Stimulated activated CD8-positive, alpha-beta memory T cell treated with anti-CD3 and anti-CD28 coated beads, Interleukin-4, amount 100 ng/mL, for 48 hours (primary cell): ENCODE measurements around the gene SETD4.
"Not testable (repeated sequence)": the region's sequence is repeated elsewhere in the genome, so short reads cannot be mapped to it uniquely, and the experiment has no call there.

ENCODE experiments used
- DNase-seq: peaks from one replicate; pipeline ENCODE4 v3.0.0-alpha.2; 2020

Gene SETD4

DNA sequence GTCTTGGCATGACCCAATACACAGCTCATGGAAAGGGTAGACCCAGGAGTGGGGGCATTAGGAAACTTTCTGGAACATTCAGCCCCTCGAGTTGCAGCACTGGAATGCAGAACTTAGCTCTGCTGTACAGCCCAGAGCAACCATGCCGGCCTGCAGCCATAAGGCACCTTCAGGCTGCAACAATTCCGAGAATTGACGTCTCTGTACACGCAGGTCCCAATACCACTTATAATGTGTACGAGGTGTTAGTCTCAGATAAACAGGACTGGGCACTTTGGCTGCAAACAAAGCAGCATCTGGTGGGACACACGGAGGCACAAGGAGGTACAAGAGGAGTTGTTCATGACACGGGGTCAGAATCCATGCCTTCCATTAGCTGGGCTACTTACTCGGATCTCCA is 17.4 kb upstream of the SETD4 start:
- DNase-seq = no peak

DNA sequence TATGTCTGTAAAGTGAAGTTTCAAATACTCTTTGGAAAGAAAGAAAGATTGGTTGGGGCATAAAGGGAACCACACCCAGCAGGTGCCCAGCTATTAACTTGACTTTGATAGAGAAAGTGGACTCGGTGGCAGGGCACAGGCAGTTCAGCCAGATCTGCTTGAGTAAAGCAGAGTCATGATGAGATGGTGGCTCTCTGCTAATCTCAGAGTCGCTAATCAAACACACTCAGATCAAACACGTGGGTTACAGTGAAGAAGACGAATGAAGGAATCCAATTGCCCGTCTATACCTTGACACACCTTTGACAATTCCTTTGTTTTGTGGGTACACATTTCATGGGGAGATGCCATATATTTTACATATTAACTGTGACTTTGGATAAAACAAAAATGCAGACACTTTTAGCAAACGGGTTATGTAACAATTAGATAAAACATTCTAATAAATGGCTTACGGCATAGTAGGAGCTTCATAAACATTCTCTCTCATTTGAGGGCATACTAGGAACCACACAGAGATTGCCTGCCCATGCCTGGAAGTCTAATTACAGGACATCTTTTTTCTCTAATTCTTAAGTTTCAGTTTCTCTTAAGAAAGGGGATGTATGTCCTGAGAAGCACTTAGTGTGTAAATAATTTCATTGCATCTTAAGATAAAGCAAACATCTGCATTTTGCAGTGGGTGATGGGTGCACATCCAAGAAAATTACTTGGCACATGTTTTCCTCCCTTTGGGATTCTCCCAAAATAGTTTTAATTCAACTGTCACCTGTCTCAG is 16.7 kb upstream of the SETD4 start:
- no peak for DNase-seq

DNA sequence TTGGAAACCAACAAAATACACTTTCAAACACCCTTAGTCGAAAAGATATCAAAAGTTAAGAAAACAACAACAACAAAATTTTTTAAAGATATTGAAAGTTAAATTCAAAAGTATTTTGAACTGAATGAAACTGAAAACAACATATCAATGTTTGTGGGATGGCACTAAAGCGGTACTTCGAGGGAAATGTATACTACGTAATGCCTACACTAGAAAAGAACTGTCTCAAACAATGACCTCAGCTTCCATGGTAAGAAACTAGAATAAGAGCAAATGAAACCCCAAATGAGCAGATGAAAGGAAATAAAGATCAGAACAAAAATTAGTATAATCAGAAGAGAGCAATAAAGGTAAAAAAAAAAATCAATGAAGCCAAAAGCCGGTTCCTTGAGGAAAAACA is 15.6 kb upstream of the SETD4 start:
- DNase-seq = no peak

DNA sequence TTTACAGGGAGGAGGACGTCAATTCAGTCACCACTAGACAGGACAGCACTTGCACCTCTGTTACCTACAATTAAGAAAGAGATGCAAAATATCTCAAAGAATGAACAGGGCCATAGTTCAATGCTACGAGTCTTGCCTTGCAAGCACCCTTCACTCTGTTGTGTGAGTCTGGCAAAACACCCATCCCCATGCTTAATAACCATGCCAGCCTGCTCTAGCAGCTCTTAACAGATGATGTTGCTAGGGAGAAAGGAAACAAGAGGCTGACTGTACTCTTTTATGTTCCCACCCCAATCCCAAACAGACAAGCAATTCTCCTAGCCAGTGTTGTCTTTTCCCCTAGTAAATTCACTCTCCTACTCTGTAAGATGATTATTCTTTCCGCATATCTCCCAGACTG is 14.8 kb upstream of the SETD4 start:
- no peak for DNase-seq

DNA sequence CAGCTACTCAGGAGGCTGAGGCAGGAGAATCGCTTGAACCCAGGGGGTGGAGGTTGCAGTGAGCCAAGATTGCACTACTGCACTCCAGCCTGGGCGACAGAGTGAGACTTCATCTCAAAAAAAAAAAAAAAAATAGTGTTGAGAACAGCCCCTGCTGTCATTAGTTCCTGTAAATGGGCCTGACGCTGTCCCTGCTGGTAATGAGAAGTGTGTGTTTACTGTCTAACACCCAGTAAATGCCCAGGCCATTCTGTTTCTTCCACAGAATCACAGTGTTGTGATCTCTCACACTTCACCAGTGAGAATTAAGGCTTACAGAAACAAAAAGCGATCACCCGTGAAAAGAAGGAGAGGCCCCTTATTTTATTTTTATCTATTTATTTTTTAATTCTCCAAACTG is 13.6 kb upstream of the SETD4 start:
- not testable (repeated sequence) for DNase-seq

DNA sequence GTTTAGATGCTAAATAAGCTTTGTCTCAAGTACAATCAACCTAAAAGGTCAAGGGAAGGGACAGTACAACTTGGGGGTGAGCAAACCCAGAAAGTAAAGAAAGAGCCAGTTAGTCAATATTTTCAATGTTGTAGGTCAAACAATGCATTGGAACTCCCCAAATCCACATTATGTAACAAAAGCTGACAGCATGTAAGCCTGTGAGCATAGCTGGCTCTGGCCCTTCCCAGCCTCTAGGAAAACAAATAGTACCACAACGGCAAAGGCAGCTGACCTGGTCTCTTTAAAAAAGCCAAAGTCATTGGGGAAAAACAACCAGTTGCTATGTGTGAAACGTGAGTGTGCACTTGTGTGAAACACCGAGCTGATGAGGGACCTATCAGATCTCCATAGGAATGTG is 12.9 kb upstream of the SETD4 start:
- DNase-seq = no peak

DNA sequence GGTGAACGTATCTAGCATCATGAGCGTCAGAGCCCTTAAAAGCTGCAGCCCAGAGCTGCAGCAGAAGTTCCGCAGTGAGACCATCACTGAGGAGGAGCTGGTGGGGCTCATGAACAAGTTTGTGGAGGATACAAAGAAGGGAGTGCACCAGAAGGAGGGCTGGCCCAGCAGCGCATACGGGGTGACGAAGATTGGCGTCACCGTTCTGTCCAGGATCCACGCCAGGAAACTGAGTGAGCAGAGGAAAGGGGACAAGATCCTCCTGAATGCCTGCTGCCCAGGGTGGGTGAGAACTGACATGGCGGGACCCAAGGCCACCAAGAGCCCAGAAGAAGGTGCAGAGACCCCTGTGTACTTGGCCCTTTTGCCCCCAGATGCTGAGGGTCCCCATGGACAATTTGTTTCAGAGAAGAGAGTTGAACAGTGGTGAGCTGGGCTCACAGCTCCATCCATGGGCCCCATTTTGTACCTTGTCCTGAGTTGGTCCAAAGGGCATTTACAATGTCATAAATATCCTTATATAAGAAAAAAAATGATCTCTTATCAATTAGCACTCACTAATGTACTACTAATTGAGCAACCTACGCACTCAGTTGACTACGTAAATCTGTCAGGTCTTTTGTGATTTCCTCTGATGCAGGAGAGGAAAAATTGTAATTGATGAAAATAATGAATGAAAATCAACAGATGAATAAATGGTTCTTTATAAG is 12.3 kb upstream of the SETD4 start:
- no peak for DNase-seq

DNA sequence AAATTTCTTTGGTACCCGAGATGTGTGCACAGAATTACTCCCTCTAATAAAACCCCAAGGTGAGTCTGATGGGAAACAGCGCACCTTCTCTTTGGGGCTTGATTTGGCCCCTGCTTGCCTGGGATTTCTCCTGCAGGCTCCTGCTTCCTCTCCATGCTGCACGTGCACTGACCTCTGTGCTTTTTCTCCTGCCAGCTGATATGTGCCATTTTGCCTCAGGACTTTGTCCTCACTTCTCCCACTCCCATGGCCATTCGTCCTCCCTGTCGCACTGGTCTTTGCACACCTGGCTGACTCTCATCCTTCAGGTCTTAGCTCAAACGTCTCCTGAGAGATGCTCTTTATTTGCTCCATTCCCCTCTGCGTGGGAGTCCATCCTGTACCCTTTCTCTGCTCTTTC is 10.7 kb upstream of the SETD4 start:
- no peak for DNase-seq

DNA sequence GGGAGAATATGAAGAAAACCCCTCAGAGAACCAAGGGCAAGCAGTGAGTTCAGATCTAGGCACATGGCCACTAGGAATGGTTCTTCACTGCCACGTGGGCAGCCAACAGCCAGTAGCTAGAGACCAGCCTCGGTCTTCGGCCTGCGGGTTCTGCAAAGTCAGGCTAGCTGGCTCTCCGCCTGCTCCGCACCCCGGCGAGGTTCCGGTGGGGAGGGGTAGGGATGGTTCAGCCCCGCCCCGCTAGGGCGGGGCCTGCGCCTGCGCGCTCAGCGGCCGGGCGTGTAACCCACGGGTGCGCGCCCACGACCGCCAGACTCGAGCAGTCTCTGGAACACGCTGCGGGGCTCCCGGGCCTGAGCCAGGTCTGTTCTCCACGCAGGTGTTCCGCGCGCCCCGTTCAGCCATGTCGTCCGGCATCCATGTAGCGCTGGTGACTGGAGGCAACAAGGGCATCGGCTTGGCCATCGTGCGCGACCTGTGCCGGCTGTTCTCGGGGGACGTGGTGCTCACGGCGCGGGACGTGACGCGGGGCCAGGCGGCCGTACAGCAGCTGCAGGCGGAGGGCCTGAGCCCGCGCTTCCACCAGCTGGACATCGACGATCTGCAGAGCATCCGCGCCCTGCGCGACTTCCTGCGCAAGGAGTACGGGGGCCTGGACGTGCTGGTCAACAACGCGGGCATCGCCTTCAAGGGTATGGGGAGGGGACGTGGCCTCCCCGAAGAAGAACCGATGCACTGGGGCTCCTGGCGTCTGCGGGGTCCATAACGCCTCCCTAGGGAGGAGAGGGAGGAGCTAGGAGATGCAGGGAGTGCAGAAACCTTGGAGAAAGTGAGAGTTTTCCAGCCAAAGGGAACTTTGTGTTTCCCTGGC is 9.6 kb upstream of the SETD4 start, which contains the start of gene CBR1:
TSS of gene CBR1 (plus strand) at position 312 of the 871 bp plus-strand sequence. CDS start at position 404, 92 bp downstream.
- DNase-seq = peak; percentile 91

DNA sequence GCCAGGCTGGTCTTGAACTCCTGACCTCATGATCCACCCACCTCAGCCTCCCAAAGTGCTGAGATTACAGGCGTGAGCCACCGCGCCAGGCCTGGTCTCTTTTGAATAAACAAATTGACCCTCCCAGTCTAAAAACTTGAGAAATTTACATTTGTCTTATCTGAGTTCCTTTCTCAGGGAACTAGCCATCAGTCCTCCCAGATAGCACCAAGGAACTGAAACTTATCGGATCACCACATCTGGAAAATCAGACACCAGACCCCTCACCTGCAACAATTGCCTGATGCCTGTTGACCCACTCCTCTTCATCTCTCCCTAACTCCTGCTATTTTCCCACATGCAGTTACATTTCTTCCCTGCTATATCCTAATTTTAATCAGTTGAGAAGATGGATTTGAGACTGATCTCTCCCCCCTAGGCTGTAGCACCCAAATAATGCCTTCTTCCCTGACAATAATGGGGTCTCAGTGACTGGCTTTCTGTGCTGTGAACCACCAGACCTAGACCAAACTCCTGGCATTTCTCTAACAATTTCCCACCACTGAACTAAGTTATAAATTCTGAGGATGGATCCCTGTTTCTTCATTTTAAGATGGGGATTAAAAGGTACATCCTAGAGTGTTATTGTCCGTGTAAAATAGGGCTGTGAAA is 8.5 kb upstream of the SETD4 start:
- DNase-seq = no peak

DNA sequence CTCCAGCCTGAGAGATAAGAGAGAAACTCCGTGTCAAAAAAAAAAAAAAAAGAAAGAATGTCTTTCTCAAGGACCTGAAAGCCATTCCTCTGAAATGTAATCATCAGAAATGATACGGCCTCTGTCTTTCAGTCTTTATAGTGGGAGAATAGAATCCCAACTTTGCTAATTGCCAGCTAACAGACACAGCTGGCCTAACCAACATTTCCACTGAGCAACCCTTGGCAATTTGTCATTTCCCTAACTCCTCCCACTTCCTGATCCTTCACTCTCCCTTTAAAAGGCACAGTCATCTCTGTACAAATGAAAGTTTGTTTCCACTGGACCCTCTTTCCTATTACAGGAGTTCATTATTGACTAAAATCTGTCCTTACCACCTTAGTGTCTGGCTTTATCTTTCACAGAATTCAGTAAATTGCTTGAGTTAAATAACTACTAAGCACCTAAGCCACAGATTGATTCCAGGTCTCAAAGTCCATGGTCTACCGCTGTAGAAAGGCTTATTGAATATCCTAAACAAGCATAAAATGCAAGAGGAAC is 5.2 kb upstream of the SETD4 start:
- no peak for DNase-seq

DNA sequence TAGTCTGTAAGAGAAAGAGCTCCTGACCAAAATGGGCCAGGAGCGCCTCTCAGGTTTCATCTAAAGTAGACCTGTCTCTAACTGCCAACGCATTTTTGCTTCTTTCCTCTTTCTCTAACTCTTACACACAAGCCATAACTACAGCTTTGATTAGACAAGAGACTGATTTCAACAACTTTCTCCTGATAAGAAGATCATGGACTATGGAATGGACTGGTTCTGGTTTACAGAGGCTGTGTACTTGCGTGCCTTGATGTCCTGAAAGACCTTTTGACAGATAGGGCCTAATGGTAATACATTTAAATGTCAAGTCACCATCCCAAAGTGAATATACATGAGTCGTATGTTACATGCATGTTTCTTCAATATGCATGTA is 3.7 kb upstream of the SETD4 start:
- no peak for DNase-seq

DNA sequence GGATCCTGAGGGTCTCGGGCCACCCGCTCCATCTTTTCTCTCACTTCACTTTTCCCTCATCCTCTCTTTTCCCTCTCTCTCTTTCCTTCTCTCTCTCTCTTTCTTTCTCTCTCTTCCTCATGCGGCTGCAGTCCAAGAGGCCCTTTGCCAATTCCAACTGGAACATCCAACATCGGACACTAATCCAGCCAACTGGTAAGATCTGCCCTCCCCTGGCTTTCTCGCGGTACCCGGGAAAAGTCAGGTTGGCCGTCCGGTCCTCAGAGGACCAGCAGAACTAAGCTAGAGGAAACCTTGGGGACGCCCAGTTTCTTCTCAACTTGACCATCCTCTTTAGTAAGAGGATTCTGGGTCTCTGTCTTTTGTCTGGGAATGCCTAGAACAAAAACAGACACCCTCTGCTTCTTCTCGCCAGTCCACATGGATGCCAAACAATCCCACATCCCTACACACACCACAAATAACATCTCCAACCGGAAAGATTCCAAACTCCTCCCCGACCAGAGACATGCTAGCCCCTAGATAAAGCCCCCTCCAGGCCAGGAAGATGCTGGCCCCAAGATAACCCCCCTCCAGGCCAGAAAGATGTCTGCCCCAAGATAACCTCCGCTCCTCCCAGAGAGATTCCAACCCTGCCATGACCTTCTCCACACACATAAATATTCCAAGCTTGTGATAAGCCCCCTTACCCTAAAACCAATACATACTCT is 3.2 kb upstream of the SETD4 start:
- DNase-seq = no peak

DNA sequence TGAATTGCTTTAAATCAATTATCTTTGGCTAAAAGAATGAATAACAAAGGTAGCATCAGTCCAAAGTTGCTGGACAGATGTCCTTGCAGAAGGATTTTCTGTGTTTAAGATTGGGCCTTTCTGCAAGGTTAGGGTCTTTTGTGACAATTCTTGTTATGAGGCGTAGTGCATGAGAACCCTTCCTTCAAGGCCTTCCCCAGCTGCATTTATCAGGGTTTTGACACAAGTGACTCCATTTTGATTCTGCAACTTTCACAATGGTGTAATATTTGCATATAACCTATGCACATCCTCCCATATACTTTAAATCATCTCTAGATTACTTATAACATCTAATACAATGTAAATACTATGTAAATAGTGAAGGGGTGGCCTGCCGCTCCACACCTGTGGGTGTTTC is 1.1 kb upstream of the SETD4 start:
- no peak for DNase-seq

DNA sequence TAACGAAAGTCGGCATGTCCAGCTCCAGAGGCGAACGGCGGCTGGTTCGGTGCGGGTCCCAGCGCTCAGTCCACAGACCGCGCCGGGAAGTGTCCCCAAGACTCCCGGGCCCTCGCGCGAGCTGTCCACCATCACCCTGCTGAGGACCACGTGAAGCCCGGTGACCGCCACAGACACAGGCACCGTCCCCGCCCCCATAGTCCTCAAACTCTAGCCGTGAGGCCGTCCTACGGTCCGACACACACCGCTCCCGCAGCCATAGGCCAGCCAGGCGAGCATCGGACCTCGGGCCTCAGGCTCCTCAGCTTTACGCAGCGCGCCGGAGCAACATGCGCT is 535 bp downstream of the SETD4 start:
- DNase-seq = no peak

DNA sequence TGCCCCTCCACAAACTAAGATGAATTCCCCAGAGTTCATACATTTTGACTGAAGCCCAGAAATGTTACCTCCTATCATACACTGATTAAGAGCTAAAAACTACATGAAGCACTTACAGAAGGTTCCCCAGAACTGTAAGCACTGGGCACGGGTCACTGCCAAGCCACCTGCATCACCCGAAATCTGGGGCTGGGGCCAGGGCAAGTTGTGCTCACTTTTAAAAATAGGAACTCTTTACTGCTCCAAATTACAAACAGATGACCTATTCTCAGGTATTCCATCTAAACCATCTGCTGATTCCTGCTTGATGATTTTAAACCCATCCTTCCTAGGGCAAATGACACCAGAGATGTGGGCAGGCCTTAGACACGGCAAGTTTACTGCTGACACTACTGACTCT is 4.8 kb downstream of the SETD4 start:
- DNase-seq = no peak

DNA sequence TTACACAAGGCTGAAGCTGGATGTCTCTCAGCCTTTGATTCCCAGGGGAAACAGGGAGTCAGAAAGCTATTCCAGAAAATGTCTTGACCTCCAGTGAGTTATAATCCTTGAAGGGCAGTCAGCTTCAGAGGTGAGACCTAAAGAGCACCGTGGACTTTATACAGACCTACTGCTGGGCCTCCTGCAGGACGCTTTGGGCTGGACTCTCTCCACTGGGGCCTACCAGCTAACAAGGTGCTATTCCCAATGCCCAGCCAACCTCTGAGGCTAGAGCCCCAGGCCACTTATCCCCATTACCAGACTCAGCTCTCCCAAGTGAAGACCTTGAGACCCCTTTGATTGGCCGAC is 6.6 kb downstream of the SETD4 start:
- DNase-seq = no peak

DNA sequence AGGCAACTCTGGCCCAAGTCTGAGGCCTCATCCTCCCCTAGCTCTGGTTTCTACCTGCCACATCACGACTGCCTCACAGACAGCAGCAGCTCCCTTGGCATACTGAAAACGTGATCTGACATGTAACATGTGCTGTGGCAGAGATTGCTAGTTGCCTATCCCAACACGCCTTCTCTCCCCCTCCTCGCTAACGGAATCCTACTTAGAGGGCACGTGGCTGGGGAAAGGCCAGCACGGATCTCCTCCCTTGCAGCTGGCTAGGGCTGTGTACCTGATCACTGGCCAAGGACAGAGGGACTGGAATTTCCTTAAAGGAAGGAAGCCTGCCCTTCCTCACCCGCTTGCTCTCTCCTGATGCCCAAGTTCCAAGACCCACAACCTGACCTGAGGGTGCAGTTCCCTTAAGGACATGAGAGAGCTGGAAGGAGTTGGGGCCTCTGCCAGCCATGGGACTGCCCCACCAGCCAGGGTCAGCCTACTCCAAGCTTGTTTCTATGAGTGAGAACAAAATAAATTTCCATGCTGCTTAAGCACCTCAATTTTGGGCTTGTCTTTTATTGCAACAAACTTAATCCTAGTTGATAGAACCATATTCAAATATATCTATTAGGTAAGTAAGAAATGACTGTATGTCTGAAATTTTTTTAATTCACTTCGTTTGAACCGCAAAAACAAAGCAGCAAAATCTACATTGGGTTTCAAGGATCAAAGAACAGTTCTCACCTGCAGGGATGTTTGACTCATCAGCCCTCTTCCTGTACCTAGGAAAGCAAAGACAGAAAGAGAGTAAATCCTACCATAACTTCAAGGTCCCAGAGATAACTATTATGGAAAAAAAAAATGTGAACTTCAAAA is 7.2 kb downstream of the SETD4 start:
- DNase-seq = no peak

DNA sequence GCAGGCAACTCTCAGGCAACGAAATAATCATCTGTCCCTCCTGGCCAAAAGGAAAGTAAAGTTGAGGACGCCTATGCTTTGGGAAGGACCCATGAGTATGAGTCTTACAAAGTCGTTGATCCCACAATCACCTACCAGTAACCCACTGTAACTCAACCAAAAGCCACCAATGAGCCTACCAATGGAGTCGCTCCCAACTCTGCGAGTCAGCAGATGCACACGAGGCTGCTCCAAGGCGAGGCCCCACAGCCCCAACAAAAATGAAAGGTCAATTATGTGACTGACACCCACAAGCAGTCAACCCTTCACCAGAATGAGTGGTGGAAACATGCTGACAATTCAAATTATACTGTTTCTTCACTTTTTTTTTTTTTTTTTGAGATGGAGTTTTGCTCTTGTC is 12.0 kb downstream of the SETD4 start:
- DNase-seq = peak; percentile 37

DNA sequence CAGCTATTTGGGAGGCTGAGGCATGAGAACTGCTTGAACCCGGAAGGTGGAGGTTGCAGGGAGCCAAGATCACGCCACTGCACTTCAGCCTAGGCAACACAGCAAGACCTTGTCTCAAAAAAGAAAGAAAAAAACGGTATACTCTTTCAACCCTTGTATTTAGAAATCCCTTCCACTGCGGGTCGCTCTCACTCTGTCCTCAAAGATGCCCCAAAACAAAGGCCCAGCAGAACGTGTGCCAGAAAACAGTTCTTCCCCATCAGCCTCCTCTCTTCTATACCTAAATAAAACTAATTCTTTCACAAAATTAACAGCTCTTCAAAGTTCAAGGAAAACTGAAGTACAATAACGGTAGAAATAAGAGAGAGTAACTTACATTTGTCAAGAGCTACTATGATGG is 13.2 kb downstream of the SETD4 start:
- no peak for DNase-seq

DNA sequence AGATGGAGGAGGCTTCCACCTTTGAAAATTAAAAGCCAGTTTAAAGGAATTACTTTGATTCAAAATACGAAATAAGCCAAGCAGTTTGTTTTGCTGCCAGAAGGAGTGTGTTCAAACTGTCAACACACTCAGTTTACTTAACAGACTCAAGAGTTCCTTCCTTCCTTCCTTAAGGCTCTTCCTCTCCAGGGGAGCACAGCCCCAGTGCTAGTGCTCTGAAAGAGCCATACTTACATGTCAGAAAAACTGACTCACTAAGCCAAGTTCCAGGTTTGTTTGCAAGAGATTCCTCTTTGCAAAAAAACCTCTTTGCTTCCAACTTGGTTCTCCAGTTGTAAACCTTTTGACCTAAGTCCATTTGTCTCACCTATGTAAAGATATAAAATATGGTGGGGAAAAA is 14.3 kb downstream of the SETD4 start:
- DNase-seq = no peak
